ENCODE data around the gene RANBP10. TPM values are rescaled to one million over a fixed set of nuclear protein-coding genes. Genes with fewer than 3 reads are reported as not detected.

The RANBP10 gene
- total RNA-seq, 1 experiment from 2014 or later, result 17.2 TPM

- no peak overlapping the region for H3K4me3 Mint-ChIP-seq (ENCODE audit: unreplicated experiment)
- no peak for DNase-seq (ENCODE audit: unreplicated experiment)
- H3K27ac Mint-ChIP-seq (ENCODE audit: low read depth, unreplicated experiment), result no peak overlapping the region
- peaks cover 15% of the 10 kb centered on the region for H3K4me1 Mint-ChIP-seq (ENCODE audit: insufficient read depth, unreplicated experiment)
- BruUV-seq (replicated peaks), result no TSS peak
- ChIA-PET POLR2A (interaction anchor here (0.6 kb wide), 1 partner anchor 140 kb away, joined by 3 read pairs; no protein-coding TSS in a partner anchor), CTCF (interaction anchor here (0.6 to 0.7 kb wide), 3 partner anchors 81 to 225 kb away, joined by 3 to 5 read pairs (median 4); no protein-coding TSS in a partner anchor)
- H3K27me3 Mint-ChIP-seq (ENCODE audit: insufficient read depth, unreplicated experiment), result no peaks in the 10 kb centered on the region
- TF ChIP-seq, protein P1, sequence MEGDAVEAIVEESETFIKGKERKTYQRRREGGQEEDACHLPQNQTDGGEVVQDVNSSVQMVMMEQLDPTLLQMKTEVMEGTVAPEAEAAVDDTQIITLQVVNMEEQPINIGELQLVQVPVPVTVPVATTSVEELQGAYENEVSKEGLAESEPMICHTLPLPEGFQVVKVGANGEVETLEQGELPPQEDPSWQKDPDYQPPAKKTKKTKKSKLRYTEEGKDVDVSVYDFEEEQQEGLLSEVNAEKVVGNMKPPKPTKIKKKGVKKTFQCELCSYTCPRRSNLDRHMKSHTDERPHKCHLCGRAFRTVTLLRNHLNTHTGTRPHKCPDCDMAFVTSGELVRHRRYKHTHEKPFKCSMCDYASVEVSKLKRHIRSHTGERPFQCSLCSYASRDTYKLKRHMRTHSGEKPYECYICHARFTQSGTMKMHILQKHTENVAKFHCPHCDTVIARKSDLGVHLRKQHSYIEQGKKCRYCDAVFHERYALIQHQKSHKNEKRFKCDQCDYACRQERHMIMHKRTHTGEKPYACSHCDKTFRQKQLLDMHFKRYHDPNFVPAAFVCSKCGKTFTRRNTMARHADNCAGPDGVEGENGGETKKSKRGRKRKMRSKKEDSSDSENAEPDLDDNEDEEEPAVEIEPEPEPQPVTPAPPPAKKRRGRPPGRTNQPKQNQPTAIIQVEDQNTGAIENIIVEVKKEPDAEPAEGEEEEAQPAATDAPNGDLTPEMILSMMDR (IDR thresholded peaks at IDR 0.05; ENCODE audit: unreplicated experiment), result no peak
- intact Hi-C loops (cut with micrococcal nuclease), result loop anchor here (10.0 kb wide), 1 partner anchor 168 kb away; the partner anchor contains the start of genes CENPT, NUTF2 and THAP11
- H3K9me3 Mint-ChIP-seq (ENCODE audit: unreplicated experiment), result no peaks in the 10 kb centered on the region
- H3K36me3 Mint-ChIP-seq (ENCODE audit: insufficient read depth, unreplicated experiment), result peaks cover 18% of the 10 kb centered on the region
These were observed 129.4 kb downstream of the RANBP10 start for GRCh38 chr16:67676939-67677338.

GRCh38 chr16:67676516-67676915, 129.8 kb downstream of the RANBP10 start:
- no peak overlapping the region for H3K27ac Mint-ChIP-seq (ENCODE audit: low read depth, unreplicated experiment)
- H3K4me3 Mint-ChIP-seq (ENCODE audit: unreplicated experiment), result no peak overlapping the region
- DNase-seq (ENCODE audit: unreplicated experiment), result no peak
- H3K4me1 Mint-ChIP-seq (ENCODE audit: insufficient read depth, unreplicated experiment), result peaks cover 15% of the 10 kb centered on the region
- H3K9me3 Mint-ChIP-seq (ENCODE audit: unreplicated experiment), result no peaks in the 10 kb centered on the region
- POLR2A ChIA-PET, result interaction anchor here (0.6 kb wide), 1 partner anchor 140 kb away, joined by 3 read pairs; no protein-coding TSS in a partner anchor
- CTCF ChIA-PET, result interaction anchor here (0.6 to 0.7 kb wide), 2 partner anchors 82 to 183 kb away, joined by 3 to 5 read pairs; no protein-coding TSS in a partner anchor
- H3K36me3 Mint-ChIP-seq (ENCODE audit: insufficient read depth, unreplicated experiment), result peaks cover 18% of the 10 kb centered on the region
- intact Hi-C loops (cut with micrococcal nuclease), result loop anchor here (10.0 kb wide), 1 partner anchor 168 kb away; the partner anchor contains the start of genes CENPT, NUTF2 and THAP11
- no peaks in the 10 kb centered on the region for H3K27me3 Mint-ChIP-seq (ENCODE audit: insufficient read depth, unreplicated experiment)
- TF ChIP-seq, protein P1 (IDR thresholded peaks at IDR 0.05; ENCODE audit: unreplicated experiment), result no peak
- no TSS peak for BruUV-seq (replicated peaks)

DNA sequence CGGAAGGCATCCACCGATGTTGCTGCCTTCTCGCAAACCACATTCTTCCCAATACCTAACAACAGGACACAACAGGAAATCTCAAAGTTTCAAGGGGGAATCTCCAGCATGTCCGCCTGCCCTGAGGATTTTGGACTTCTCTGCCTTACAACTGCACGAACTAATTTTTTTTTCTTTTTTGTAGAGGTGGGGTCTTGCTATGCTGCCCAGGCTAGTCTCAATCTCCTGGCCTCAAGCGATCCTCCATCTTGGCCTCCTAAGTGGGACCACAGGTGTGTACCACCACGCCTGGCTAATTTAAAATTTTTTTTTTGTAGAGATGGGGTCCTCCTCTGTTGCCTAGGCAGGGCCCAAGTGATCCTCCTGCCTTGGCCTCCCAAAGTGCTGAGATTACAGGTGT, 130.4 kb downstream of the RANBP10 start:
- POLR2A ChIA-PET, result no interaction called here
- Mint-ChIP-seq H3K4me3 (ENCODE audit: unreplicated experiment) (no peak overlapping the region), H3K4me1 (ENCODE audit: insufficient read depth, unreplicated experiment) (peaks cover 15% of the 10 kb centered on the region), H3K36me3 (ENCODE audit: insufficient read depth, unreplicated experiment) (peaks cover 18% of the 10 kb centered on the region), H3K27me3 (ENCODE audit: insufficient read depth, unreplicated experiment) (no peaks in the 10 kb centered on the region), H3K9me3 (ENCODE audit: unreplicated experiment) (no peaks in the 10 kb centered on the region), H3K27ac (ENCODE audit: low read depth, unreplicated experiment) (no peak overlapping the region)
- no TSS peak for BruUV-seq (replicated peaks)
- intact Hi-C loops (cut with micrococcal nuclease), result loop anchor here (10.0 kb wide), 1 partner anchor 169 kb away; the partner anchor contains the start of genes CENPT, NUTF2 and THAP11
- TF ChIP-seq, protein P1 (IDR thresholded peaks at IDR 0.05; ENCODE audit: unreplicated experiment), result no peak
- CTCF ChIA-PET, result no interaction called here
- no peak for DNase-seq (ENCODE audit: unreplicated experiment)

- TF ChIP-seq, protein P1 (IDR thresholded peaks at IDR 0.05; ENCODE audit: unreplicated experiment), result no peak
- DNase-seq (ENCODE audit: unreplicated experiment), result no peak
- CTCF ChIA-PET, result no interaction called here
- BruUV-seq (replicated peaks), result no TSS peak
- no peak overlapping the region for H3K4me3 Mint-ChIP-seq (ENCODE audit: unreplicated experiment)
- no peaks in the 10 kb centered on the region for H3K9me3 Mint-ChIP-seq (ENCODE audit: unreplicated experiment)
- no peaks in the 10 kb centered on the region for H3K27me3 Mint-ChIP-seq (ENCODE audit: insufficient read depth, unreplicated experiment)
- POLR2A ChIA-PET, result no interaction called here
- intact Hi-C loops (cut with micrococcal nuclease), result loop anchor here (10.0 kb wide), 1 partner anchor 169 kb away; the partner anchor contains the start of genes CENPT, NUTF2 and THAP11
- peaks cover 18% of the 10 kb centered on the region for H3K36me3 Mint-ChIP-seq (ENCODE audit: insufficient read depth, unreplicated experiment)
- H3K27ac Mint-ChIP-seq (ENCODE audit: low read depth, unreplicated experiment), result no peak overlapping the region
- peaks cover 15% of the 10 kb centered on the region for H3K4me1 Mint-ChIP-seq (ENCODE audit: insufficient read depth, unreplicated experiment)
These were observed 130.8 kb downstream of the RANBP10 start for GRCh38 chr16:67675579-67675935.

Data from MCF 10A (cell line).